ENCODE results near the gene BCCIP. TPM values are rescaled to one million over a fixed set of nuclear protein-coding genes. Genes with fewer than 3 reads are reported as not detected.
A peak's percentile ranks its signal among the peaks of the same experiment; 100 is the strongest.

BCCIP gene
- total RNA-seq, result 43.4 TPM
- long read RNA-seq, transcript BCCIP-201 (7 exons, 1,236 nt), result major isoform, 28 of 68 reads
- long read RNA-seq, transcript BCCIP-202 (7 exons, 2,337 nt), result minor isoform, 18 of 68 reads
- long read RNA-seq, transcript BCCIP-203 (8 exons, 1,433 nt), result minor isoform, 16 of 68 reads
- long read RNA-seq, partial matches to known transcripts, result 2 of 68 reads
- long read RNA-seq, other reads (novel, unspliced or antisense), result 4 of 68 reads

GRCh38 chr10:125822878-125823662 is at the start of gene BCCIP, which contains the start of gene UROS:
BCCIP (plus strand) TSS chr10:125823546; CDS start chr10:125823558, 12 bp downstream.
UROS (minus strand) TSS chr10:125823258; CDS start chr10:125816499, 6,759 bp downstream.
- peak; percentile 96 for DNase-seq
- peak; percentile 94 for ATAC-seq

GRCh38 chr10:125773687-125774543 is 49.4 kb upstream of the BCCIP start:
- no peak for DNase-seq
- intact Hi-C loops (cut with micrococcal nuclease), result no loop called here
- ATAC-seq, result no peak

More at GRCh38 chr10:125822878-125823662, at the start of gene BCCIP, which contains the start of gene UROS:
- intact Hi-C loops (cut with micrococcal nuclease), result loop anchor here (10.0 kb wide), 1 partner anchor 98 kb away; no protein-coding TSS in a partner anchor

- intact Hi-C loops (cut with micrococcal nuclease), result no loop called here
- DNase-seq, result no peak
- no peak for ATAC-seq
Measured at GRCh38 chr10:125774581-125775191, 48.7 kb upstream of the BCCIP start.

- DNase-seq (no peak), ATAC-seq (no peak)
- intact Hi-C loops (cut with micrococcal nuclease), result no loop called here
Measured at GRCh38 chr10:125775491-125776106, 47.7 kb upstream of the BCCIP start, which contains the start of gene MMP21. MMP21 (minus strand) TSS chr10:125775821; CDS start chr10:125775821, 0 bp downstream.

GRCh38 chr10:125777806-125778205 is 45.5 kb upstream of the BCCIP start:
- intact Hi-C loops (cut with micrococcal nuclease), result no loop called here
- ATAC-seq, result no peak
- DNase-seq, result no peak

- intact Hi-C loops (cut with micrococcal nuclease), result no loop called here
- no peak for ATAC-seq
Measured at GRCh38 chr10:125778556-125778955, 44.8 kb upstream of the BCCIP start.

GRCh38 chr10:125779403-125780327 is 43.7 kb upstream of the BCCIP start:
- intact Hi-C loops (cut with micrococcal nuclease), result no loop called here
- DNase-seq (no peak), ATAC-seq (no peak)

More at GRCh38 chr10:125778556-125778955, 44.8 kb upstream of the BCCIP start:
- no peak for DNase-seq

- no peak for DNase-seq
- intact Hi-C loops (cut with micrococcal nuclease), result no loop called here
Measured at GRCh38 chr10:125781374-125781773, 42.0 kb upstream of the BCCIP start.

GRCh38 chr10:125782054-125782453 is 41.3 kb upstream of the BCCIP start:
- DNase-seq (no peak), ATAC-seq (no peak)
- intact Hi-C loops (cut with micrococcal nuclease), result no loop called here

More at GRCh38 chr10:125781374-125781773, 42.0 kb upstream of the BCCIP start:
- no peak for ATAC-seq

GRCh38 chr10:125782616-125783015 is 40.7 kb upstream of the BCCIP start:
- ATAC-seq, result no peak
- DNase-seq, result no peak
- intact Hi-C loops (cut with micrococcal nuclease), result no loop called here

GRCh38 chr10:125783408-125783807 is 39.9 kb upstream of the BCCIP start:
- intact Hi-C loops (cut with micrococcal nuclease), result no loop called here
- DNase-seq (no peak), ATAC-seq (no peak)

- intact Hi-C loops (cut with micrococcal nuclease), result no loop called here
- DNase-seq (no peak), ATAC-seq (no peak)
Measured at GRCh38 chr10:125783957-125784356, 39.4 kb upstream of the BCCIP start.

- ATAC-seq, result no peak
- DNase-seq, result no peak
- intact Hi-C loops (cut with micrococcal nuclease), result no loop called here
Measured at GRCh38 chr10:125785791-125786190, 37.6 kb upstream of the BCCIP start.

GRCh38 chr10:125788156-125789034 is 35.0 kb upstream of the BCCIP start:
- DNase-seq, result no peak
- intact Hi-C loops (cut with micrococcal nuclease), result no loop called here
- no peak for ATAC-seq

- no peak for DNase-seq
- intact Hi-C loops (cut with micrococcal nuclease), result no loop called here
- no peak for ATAC-seq
Measured at GRCh38 chr10:125792342-125793300, 30.7 kb upstream of the BCCIP start.

All from left ventricle myocardium superior (tissue), 1 donor.